BLaER1 treated with 17β-estradiol and CSF1 and Interleukin-3, amounts not matched to agents 10 nM and 100 nM (cell line): ENCODE measurements around the gene GRWD1.

Experiments used
- H3K27ac ChIP-seq, 11 experiments: shearing (Covaris generic); formaldehyde crosslinking; 2 replicates each; pipeline ENCODE4 v1.8.1; 2022
- H3K27me3 ChIP-seq, 11 experiments: shearing (Covaris generic); formaldehyde crosslinking; 2 replicates each; pipeline ENCODE4 v1.8.1; 2022
- H3K36me3 ChIP-seq, 11 experiments: shearing (Covaris generic); formaldehyde crosslinking; 2 replicates each; pipeline ENCODE4 v1.8.1; 2022
- H3K4me1 ChIP-seq, 10 experiments: shearing (Covaris generic); formaldehyde crosslinking; 2 replicates each; pipeline ENCODE4 v1.8.1; 2022
- H3K4me2 ChIP-seq, 11 experiments: shearing (Covaris generic); formaldehyde crosslinking; 2 replicates each; pipeline ENCODE4 v1.8.1; 2022
- H3K4me3 ChIP-seq, 10 experiments: shearing (Covaris generic); formaldehyde crosslinking; 2 replicates each; pipeline ENCODE4 v1.8.1; 2022
- H3K9ac ChIP-seq, 11 experiments: shearing (Covaris generic); formaldehyde crosslinking; 2 replicates each; pipeline ENCODE4 v1.8.1; 2022
- H3K9me3 ChIP-seq, 11 experiments: shearing (Covaris generic); formaldehyde crosslinking; replicated peaks in 1 of 11; 2 replicates each; pipeline ENCODE4 v1.8.1; 2022
- H4K20me1 ChIP-seq, 11 experiments: shearing (Covaris generic); formaldehyde crosslinking; 2 replicates each; pipeline ENCODE4 v1.8.1; 2022
- Cebpa-rat ChIP-seq, 11 experiments: shearing (Covaris generic); IDR thresholded peaks; 2 replicates each; pipeline ENCODE4 v1.8.1; 2022

Gene GRWD1

GRCh38 chr19:48441360-48442050, 4.3 kb upstream of the GRWD1 start:
- H4K20me1 ChIP-seq, result peaks cover 0 to 3% (median 0%) of the 10 kb centered on the region in 11 experiments; a peak in 2 of 22 replicates

GRCh38 chr19:48442116-48443035, 3.4 kb upstream of the GRWD1 start:
- Histone ChIP-seq H4K20me1 (peaks cover 0 to 12% (median 0%) of the 10 kb centered on the region in 11 experiments; a peak in 4 of 22 replicates), H3K4me3 (no peak overlapping the region), H3K4me1 (peaks cover 29 to 33% (median 32%) of the 10 kb centered on the region in 10 experiments), H3K27me3 (peaks cover 15 to 39% (median 37%) of the 10 kb centered on the region in 11 experiments), H3K27ac (no peak overlapping the region), H3K9ac (no peak overlapping the region), H3K36me3 (peaks cover 4 to 11% (median 7%) of the 10 kb centered on the region in 11 experiments), H3K9me3 (no peaks in the 10 kb centered on the region), H3K4me2 (no peak overlapping the region)
- TF ChIP-seq Cebpa-rat (IDR thresholded peaks at IDR 0.05), result no peak

More at GRCh38 chr19:48441360-48442050, 4.3 kb upstream of the GRWD1 start:
- no peak for TF ChIP-seq Cebpa-rat (IDR thresholded peaks at IDR 0.05)
- Histone ChIP-seq H3K27me3 (peaks cover 15 to 39% (median 37%) of the 10 kb centered on the region in 11 experiments), H3K36me3 (peaks cover 0 to 2% (median 0%) of the 10 kb centered on the region in 11 experiments; a peak in 3 of 22 replicates), H3K9me3 (no peaks in the 10 kb centered on the region), H3K4me1 (peaks cover 21 to 24% (median 23%) of the 10 kb centered on the region in 10 experiments), H3K4me3 (no peak overlapping the region), H3K27ac (no peak overlapping the region), H3K9ac (no peak overlapping the region), H3K4me2 (no peak overlapping the region)

GRCh38 chr19:48443256-48443655, 2.5 kb upstream of the GRWD1 start:
- Histone ChIP-seq H3K9me3 (no peaks in the 10 kb centered on the region), H3K4me2 (peak overlapping the region; percentile 80 to 99 (median 93)), H3K36me3 (peaks cover 12 to 20% (median 16%) of the 10 kb centered on the region in 11 experiments), H3K4me1 (peaks cover 32 to 41% (median 34%) of the 10 kb centered on the region in 10 experiments), H4K20me1 (peaks cover 0 to 21% (median under 1%) of the 10 kb centered on the region in 11 experiments; a peak in 8 of 22 replicates), H3K27me3 (peaks cover 15 to 39% (median 37%) of the 10 kb centered on the region in 11 experiments), H3K4me3 (peak overlapping the region in 6 of 10 experiments; percentile 82 to 97 (median 94); a peak in 5 of 20 replicates), H3K27ac (no peak overlapping the region), H3K9ac (0 out of 22 replicates have a peak overlapping the region, but pooled peaks of 1 of the 11 experiments have one; percentile 91)
- TF ChIP-seq Cebpa-rat (IDR thresholded peaks at IDR 0.05), result no peak

GRCh38 chr19:48443731-48444128, 2.1 kb upstream of the GRWD1 start:
- TF ChIP-seq Cebpa-rat (IDR thresholded peaks at IDR 0.05), result no peak
- peak overlapping the region; percentile 80 to 99 (median 93) for H3K4me2 ChIP-seq
- no peaks in the 10 kb centered on the region for H3K9me3 ChIP-seq
- peaks cover 15 to 39% (median 37%) of the 10 kb centered on the region in 11 experiments for H3K27me3 ChIP-seq
- H3K9ac ChIP-seq, result peak overlapping the region in 8 of 11 experiments; percentile 83 to 97 (median 90); a peak in 9 of 22 replicates
- H3K4me3 ChIP-seq, result peak overlapping the region; percentile 82 to 98 (median 94); a peak in 19 of 20 replicates
- H3K27ac ChIP-seq, result no peak overlapping the region
- peaks cover 17 to 25% (median 21%) of the 10 kb centered on the region in 11 experiments for H3K36me3 ChIP-seq
- H4K20me1 ChIP-seq, result peaks cover 0 to 25% (median 5%) of the 10 kb centered on the region in 11 experiments; a peak in 10 of 22 replicates
- peaks cover 32 to 45% (median 34%) of the 10 kb centered on the region in 10 experiments for H3K4me1 ChIP-seq

GRCh38 chr19:48444129-48444935, 1.5 kb upstream of the GRWD1 start:
- H3K9ac ChIP-seq, result peak overlapping the region; percentile 83 to 98 (median 91); a peak in 20 of 22 replicates
- H3K36me3 ChIP-seq, result peaks cover 23 to 31% (median 27%) of the 10 kb centered on the region in 11 experiments
- no peak for TF ChIP-seq Cebpa-rat (IDR thresholded peaks at IDR 0.05)
- peaks cover 32 to 45% (median 34%) of the 10 kb centered on the region in 10 experiments for H3K4me1 ChIP-seq
- H4K20me1 ChIP-seq, result peaks cover 0 to 31% (median 8%) of the 10 kb centered on the region in 11 experiments; a peak in 11 of 22 replicates
- H3K4me3 ChIP-seq, result peak overlapping the region; percentile 82 to 98 (median 94)
- peaks cover 15 to 39% (median 37%) of the 10 kb centered on the region in 11 experiments for H3K27me3 ChIP-seq
- H3K27ac ChIP-seq, result peak overlapping the region in 7 of 11 experiments; percentile 83 to 97 (median 94); a peak in 10 of 22 replicates
- no peaks in the 10 kb centered on the region for H3K9me3 ChIP-seq
- H3K4me2 ChIP-seq, result peak overlapping the region; percentile 80 to 99 (median 93)

GRCh38 chr19:48444936-48445200, 915 bp upstream of the GRWD1 start:
- H3K27ac ChIP-seq, result peak overlapping the region; percentile 81 to 97 (median 91); a peak in 16 of 22 replicates
- H4K20me1 ChIP-seq, result peaks cover 0 to 36% (median 8%) of the 10 kb centered on the region in 11 experiments; a peak in 11 of 22 replicates
- peak overlapping the region; percentile 83 to 98 (median 91); a peak in 20 of 22 replicates for H3K9ac ChIP-seq
- H3K4me3 ChIP-seq, result peak overlapping the region; percentile 82 to 98 (median 94)
- peaks cover 29 to 36% (median 32%) of the 10 kb centered on the region in 11 experiments for H3K36me3 ChIP-seq
- TF ChIP-seq Cebpa-rat (IDR thresholded peaks at IDR 0.05), result no peak
- H3K9me3 ChIP-seq, result no peaks in the 10 kb centered on the region
- peak overlapping the region; percentile 80 to 99 (median 93) for H3K4me2 ChIP-seq
- peaks cover 15 to 39% (median 37%) of the 10 kb centered on the region in 11 experiments for H3K27me3 ChIP-seq
- H3K4me1 ChIP-seq, result peaks cover 32 to 45% (median 34%) of the 10 kb centered on the region in 10 experiments

- Histone ChIP-seq H3K9me3 (no peaks in the 10 kb centered on the region), H3K4me2 (peak overlapping the region; percentile 80 to 99 (median 93)), H3K27ac (peak overlapping the region; percentile 81 to 97 (median 91)), H3K4me3 (peak overlapping the region; percentile 82 to 98 (median 94)), H4K20me1 (peaks cover 0 to 39% (median 11%) of the 10 kb centered on the region in 11 experiments; a peak in 14 of 22 replicates), H3K36me3 (peaks cover 31 to 40% (median 36%) of the 10 kb centered on the region in 11 experiments), H3K27me3 (peaks cover 15 to 39% (median 37%) of the 10 kb centered on the region in 11 experiments), H3K4me1 (peaks cover 32 to 45% (median 34%) of the 10 kb centered on the region in 10 experiments), H3K9ac (peak overlapping the region; percentile 83 to 98 (median 91))
- TF ChIP-seq Cebpa-rat (IDR thresholded peaks at IDR 0.05), result no peak
These were observed 552 bp upstream of the GRWD1 start for GRCh38 chr19:48445256-48445605.
